ENCODE data around the gene EML1. TPM values are rescaled to one million over a fixed set of nuclear protein-coding genes. Genes with fewer than 3 reads are reported as not detected.

The EML1 gene
- total RNA-seq, 1 experiment from 2014 or later, result 9.5 TPM

DNA sequence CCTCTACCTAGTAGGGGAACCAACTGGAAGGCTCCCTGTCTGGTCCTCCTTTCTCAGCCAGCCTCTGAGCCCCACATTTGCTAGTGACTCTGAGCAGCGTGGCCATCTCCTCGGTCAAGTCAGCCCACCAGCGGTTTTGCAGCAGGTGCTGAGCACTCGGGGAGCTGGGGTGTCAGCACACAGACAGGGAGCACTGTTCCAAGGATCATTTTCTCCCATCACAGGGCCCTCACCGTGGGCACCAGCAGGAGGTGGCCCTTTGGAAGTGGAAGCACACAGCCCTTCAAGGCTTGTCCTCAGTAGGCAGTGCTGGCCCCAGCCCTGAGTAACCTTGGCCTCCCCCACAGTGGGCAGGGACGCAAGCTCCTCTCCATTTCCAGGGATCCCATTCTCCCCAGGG lies 24.1 kb upstream of the EML1 start:
- H3K36me3 Mint-ChIP-seq (ENCODE audit: insufficient read depth, unreplicated experiment), result no peaks in the 10 kb centered on the region
- no peak overlapping the region for H3K27ac Mint-ChIP-seq (ENCODE audit: low read depth, unreplicated experiment)
- no peaks in the 10 kb centered on the region for H3K9me3 Mint-ChIP-seq (ENCODE audit: unreplicated experiment)
- TF ChIP-seq, protein P1, sequence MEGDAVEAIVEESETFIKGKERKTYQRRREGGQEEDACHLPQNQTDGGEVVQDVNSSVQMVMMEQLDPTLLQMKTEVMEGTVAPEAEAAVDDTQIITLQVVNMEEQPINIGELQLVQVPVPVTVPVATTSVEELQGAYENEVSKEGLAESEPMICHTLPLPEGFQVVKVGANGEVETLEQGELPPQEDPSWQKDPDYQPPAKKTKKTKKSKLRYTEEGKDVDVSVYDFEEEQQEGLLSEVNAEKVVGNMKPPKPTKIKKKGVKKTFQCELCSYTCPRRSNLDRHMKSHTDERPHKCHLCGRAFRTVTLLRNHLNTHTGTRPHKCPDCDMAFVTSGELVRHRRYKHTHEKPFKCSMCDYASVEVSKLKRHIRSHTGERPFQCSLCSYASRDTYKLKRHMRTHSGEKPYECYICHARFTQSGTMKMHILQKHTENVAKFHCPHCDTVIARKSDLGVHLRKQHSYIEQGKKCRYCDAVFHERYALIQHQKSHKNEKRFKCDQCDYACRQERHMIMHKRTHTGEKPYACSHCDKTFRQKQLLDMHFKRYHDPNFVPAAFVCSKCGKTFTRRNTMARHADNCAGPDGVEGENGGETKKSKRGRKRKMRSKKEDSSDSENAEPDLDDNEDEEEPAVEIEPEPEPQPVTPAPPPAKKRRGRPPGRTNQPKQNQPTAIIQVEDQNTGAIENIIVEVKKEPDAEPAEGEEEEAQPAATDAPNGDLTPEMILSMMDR (IDR thresholded peaks at IDR 0.05; ENCODE audit: unreplicated experiment), result no peak
- peaks cover 17% of the 10 kb centered on the region for H3K4me1 Mint-ChIP-seq (ENCODE audit: insufficient read depth, unreplicated experiment)
- POLR2A ChIA-PET, result interaction anchor here (1.1 kb wide), 1 partner anchor 12 kb away, joined by 3 read pairs; no protein-coding TSS in a partner anchor
- intact Hi-C loops (cut with micrococcal nuclease), result no loop called here
- CTCF ChIA-PET, result no interaction called here
- H3K27me3 Mint-ChIP-seq (ENCODE audit: insufficient read depth, unreplicated experiment), result no peaks in the 10 kb centered on the region
- BruUV-seq (replicated peaks), result no TSS peak
- no peak for DNase-seq (ENCODE audit: unreplicated experiment)
- no peak overlapping the region for H3K4me3 Mint-ChIP-seq (ENCODE audit: unreplicated experiment)

DNA sequence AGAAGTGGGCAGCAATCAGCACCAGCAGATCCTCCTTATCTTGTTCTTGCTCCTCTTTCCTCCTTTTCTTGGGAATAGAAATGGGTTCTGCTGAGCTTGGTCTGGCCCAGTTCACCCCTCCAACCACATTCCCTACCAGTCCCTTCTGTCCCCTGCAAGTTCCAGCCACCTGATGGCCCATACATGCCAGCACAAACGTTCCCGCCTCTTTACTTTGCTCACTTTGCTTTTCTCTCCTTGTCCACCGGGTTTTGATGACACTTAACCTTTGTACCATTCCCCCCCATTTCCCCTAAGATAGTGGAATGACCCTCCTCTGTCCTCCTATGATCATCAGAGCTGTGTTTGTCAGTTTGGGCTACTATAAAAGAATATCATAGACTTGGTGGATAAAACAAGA lies 23.4 kb upstream of the EML1 start:
- H3K27me3 Mint-ChIP-seq (ENCODE audit: insufficient read depth, unreplicated experiment), result peaks cover 2% of the 10 kb centered on the region
- H3K36me3 Mint-ChIP-seq (ENCODE audit: insufficient read depth, unreplicated experiment), result no peaks in the 10 kb centered on the region
- CTCF ChIA-PET, result no interaction called here
- no peak for DNase-seq (ENCODE audit: unreplicated experiment)
- TF ChIP-seq, protein P1 (IDR thresholded peaks at IDR 0.05; ENCODE audit: unreplicated experiment), result no peak
- peaks cover 17% of the 10 kb centered on the region for H3K4me1 Mint-ChIP-seq (ENCODE audit: insufficient read depth, unreplicated experiment)
- POLR2A ChIA-PET, result interaction anchor here (1.1 kb wide), 1 partner anchor 12 kb away, joined by 3 read pairs; no protein-coding TSS in a partner anchor
- no peaks in the 10 kb centered on the region for H3K9me3 Mint-ChIP-seq (ENCODE audit: unreplicated experiment)
- no TSS peak for BruUV-seq (replicated peaks)
- no peak overlapping the region for H3K4me3 Mint-ChIP-seq (ENCODE audit: unreplicated experiment)
- intact Hi-C loops (cut with micrococcal nuclease), result no loop called here
- H3K27ac Mint-ChIP-seq (ENCODE audit: low read depth, unreplicated experiment), result no peak overlapping the region

DNA sequence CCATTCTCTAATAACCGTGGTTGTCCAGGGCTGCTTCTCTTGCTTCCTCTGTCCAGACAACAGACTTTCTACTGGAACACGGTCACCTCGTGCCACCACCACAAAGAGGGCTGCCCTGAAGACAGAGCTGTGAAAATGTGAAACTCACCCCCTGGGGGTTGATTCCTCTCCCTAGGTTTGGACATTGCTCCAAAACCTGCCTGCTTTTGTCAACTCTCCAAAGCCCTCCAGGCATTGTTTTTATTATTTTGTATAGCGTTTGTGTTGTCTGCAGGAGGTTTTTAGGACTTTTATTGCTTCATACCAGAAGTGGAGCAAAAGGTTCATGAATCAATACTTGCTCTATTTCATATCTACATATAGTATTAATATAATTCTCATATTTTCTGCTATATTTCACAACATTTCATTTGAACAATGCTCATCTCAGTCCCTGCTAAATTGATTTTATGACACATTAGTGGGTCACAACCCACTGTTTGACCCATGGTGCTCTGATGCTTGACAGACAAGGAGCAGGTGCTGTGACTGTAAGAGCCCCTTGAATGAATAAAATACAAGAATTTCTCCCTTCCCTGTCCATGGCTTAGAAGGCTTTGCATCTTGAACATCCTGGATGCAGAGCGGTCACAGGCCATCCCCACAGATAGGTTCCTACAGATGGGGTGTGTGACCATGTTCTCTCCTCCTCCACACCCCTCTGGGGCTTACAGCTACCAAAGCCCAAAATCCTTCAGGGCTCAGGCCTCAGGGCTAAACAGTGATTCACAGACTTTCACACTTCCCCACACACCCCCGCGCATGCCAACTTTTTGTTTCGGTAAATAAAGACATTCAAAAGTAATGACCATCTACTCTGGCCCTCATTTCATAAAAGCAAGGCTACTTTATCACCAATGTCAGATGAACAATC lies 20.6 kb upstream of the EML1 start:
- H3K27me3 Mint-ChIP-seq (ENCODE audit: insufficient read depth, unreplicated experiment), result peaks cover 12% of the 10 kb centered on the region
- no TSS peak for BruUV-seq (replicated peaks)
- no peak for DNase-seq (ENCODE audit: unreplicated experiment)
- H3K9me3 Mint-ChIP-seq (ENCODE audit: unreplicated experiment), result no peaks in the 10 kb centered on the region
- peak overlapping the region; percentile 35 for H3K27ac Mint-ChIP-seq (ENCODE audit: low read depth, unreplicated experiment)
- intact Hi-C loops (cut with micrococcal nuclease), result no loop called here
- ChIA-PET CTCF (interaction anchor here (1.2 kb wide), 1 partner anchor 18 kb away, joined by 6 read pairs; no protein-coding TSS in a partner anchor), POLR2A (interaction anchor here (1.0 to 2.1 kb wide), 2 partner anchors 10 to 15 kb away, joined by 3 to 7 read pairs; no protein-coding TSS in a partner anchor)
- H3K4me3 Mint-ChIP-seq (ENCODE audit: unreplicated experiment), result no peak overlapping the region
- TF ChIP-seq, protein P1 (IDR thresholded peaks at IDR 0.05; ENCODE audit: unreplicated experiment), result no peak
- H3K36me3 Mint-ChIP-seq (ENCODE audit: insufficient read depth, unreplicated experiment), result no peaks in the 10 kb centered on the region
- H3K4me1 Mint-ChIP-seq (ENCODE audit: insufficient read depth, unreplicated experiment), result peaks cover 17% of the 10 kb centered on the region

All from MCF 10A (cell line).